Neural crest cell (in vitro differentiated cells): ENCODE data around the gene CASQ2. TPM values are rescaled to one million over a fixed set of nuclear protein-coding genes. Genes with fewer than 3 reads are reported as not detected.

Experiments used
- DNase-seq: peaks from one replicate; pipeline ENCODE4 v3.0.0; 2021; ENCODE audit warnings: low read depth, mixed read lengths, low spot score
- H3K27ac Mint-ChIP-seq: one replicate; pipeline ENCODE4 v1.8.0; 2021; ENCODE audit warnings: mild to moderate bottlenecking, mixed read lengths; ENCODE audit not compliant: unreplicated experiment
- H3K27me3 Mint-ChIP-seq: 2 replicates; pipeline ENCODE4 v1.8.0; 2021; ENCODE audit warnings: low read depth, mild to moderate bottlenecking, mixed read lengths
- H3K36me3 Mint-ChIP-seq: 2 replicates; pipeline ENCODE4 v1.8.0; 2021; ENCODE audit warnings: low read depth, mild to moderate bottlenecking, mixed read lengths
- H3K4me1 Mint-ChIP-seq: 2 replicates; pipeline ENCODE4 v1.8.0; 2021; ENCODE audit warnings: mixed read lengths
- H3K4me3 Mint-ChIP-seq: one replicate; pipeline ENCODE4 v1.8.0; 2021; ENCODE audit warnings: mild to moderate bottlenecking, mixed read lengths
- H3K9me3 Mint-ChIP-seq: 2 replicates; pipeline ENCODE4 v1.8.0; 2021; ENCODE audit warnings: mixed read lengths
- total RNA-seq: library from RNA; stranded (reverse); gene quantifications from 2 replicates; pipeline ENCODE4 v1.2.1, GENCODE V29; 2021
- TF ChIP-seq, protein P1 (sequence below): fragments of 200-600 bp; sonication (generic); conservative IDR thresholded peaks from 2 replicates; pipeline ENCODE4 v1.5.0; 2021; ENCODE audit warnings: antibody characterized with exemption, mild to moderate bottlenecking

Gene CASQ2
- total RNA-seq, 1 donor from 2014 or later = 0.12 TPM

DNA sequence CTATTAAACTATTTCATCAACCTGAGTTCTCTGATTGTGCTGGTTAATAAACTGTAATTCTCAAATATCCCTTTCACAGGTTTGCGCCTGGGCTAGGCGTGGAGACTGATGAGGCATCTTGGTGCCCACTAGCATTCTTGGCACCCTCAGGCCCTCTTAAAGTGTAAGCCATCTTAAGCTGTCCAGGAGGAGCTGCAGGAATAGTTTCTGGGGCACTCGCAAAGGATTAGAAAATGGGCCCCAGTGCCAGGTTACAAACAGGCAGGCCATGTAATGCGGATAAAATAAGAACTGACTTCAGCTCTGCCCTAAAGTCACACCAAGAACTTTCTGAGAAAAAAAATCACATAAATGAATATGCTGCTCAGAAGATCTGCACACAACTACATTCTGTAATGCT lies 1.1 kb downstream of the CASQ2 start:
- H3K4me1 Mint-ChIP-seq = peaks cover 18% of the 10 kb centered on the region
- H3K36me3 Mint-ChIP-seq = no peaks in the 10 kb centered on the region
- H3K4me3 Mint-ChIP-seq = no peak overlapping the region

DNA sequence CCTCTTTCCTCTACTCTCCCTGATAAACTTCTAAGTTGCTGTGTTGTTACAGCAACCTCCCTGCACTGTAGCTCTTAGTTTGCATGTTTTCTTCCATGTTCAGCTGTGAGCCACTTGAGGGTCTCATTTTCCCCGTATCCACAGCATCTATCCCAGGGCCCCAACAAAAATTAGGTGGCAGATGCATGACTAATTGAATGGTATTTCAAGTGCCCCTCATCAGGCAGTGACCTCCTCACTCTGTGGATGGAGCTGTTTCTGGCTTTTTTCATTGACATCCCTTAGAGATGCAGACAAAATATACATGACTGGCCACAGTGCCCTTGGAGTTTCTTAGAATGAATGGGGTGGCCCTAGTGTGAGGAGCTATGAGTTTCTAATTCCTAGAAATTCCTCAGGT lies 3.4 kb downstream of the CASQ2 start:
- DNase-seq = no peak
- Mint-ChIP-seq H3K27me3 (peaks cover 2% of the 10 kb centered on the region), H3K4me3 (no peak overlapping the region), H3K4me1 (peaks cover 2% of the 10 kb centered on the region), H3K36me3 (no peaks in the 10 kb centered on the region), H3K27ac (no peak overlapping the region), H3K9me3 (no peaks in the 10 kb centered on the region)
- TF ChIP-seq, protein P1, sequence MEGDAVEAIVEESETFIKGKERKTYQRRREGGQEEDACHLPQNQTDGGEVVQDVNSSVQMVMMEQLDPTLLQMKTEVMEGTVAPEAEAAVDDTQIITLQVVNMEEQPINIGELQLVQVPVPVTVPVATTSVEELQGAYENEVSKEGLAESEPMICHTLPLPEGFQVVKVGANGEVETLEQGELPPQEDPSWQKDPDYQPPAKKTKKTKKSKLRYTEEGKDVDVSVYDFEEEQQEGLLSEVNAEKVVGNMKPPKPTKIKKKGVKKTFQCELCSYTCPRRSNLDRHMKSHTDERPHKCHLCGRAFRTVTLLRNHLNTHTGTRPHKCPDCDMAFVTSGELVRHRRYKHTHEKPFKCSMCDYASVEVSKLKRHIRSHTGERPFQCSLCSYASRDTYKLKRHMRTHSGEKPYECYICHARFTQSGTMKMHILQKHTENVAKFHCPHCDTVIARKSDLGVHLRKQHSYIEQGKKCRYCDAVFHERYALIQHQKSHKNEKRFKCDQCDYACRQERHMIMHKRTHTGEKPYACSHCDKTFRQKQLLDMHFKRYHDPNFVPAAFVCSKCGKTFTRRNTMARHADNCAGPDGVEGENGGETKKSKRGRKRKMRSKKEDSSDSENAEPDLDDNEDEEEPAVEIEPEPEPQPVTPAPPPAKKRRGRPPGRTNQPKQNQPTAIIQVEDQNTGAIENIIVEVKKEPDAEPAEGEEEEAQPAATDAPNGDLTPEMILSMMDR = no peak

More for the DNA sequence above, 1.1 kb downstream of the CASQ2 start:
- no peak for DNase-seq
- TF ChIP-seq, protein P1 = no peak
- no peak overlapping the region for H3K27ac Mint-ChIP-seq
- H3K9me3 Mint-ChIP-seq = no peaks in the 10 kb centered on the region
- peaks cover 2% of the 10 kb centered on the region for H3K27me3 Mint-ChIP-seq

DNA sequence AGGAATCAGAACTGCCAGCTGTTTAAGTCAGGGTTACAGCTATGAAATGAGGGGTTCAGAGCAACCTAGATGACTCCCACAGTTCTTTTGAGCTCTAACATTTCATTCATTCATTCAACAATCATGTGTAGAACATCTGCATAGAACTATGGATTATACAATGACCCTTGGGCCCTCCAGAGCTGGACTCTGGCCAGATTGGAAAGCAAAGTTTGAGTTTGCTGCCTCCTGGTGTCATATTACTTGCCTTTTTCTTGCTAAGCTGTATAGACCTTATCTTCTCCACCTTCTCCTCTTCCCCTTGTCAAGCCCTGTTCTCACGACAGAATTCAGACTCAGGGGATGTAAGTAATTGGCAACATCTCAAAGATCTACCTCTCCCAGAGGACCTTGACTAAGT lies 4.0 kb downstream of the CASQ2 start:
- DNase-seq = peak; percentile 19
- Mint-ChIP-seq H3K4me1 (no peaks in the 10 kb centered on the region), H3K9me3 (no peaks in the 10 kb centered on the region), H3K27me3 (peaks cover 2% of the 10 kb centered on the region), H3K36me3 (no peaks in the 10 kb centered on the region), H3K27ac (no peak overlapping the region), H3K4me3 (no peak overlapping the region)
- TF ChIP-seq, protein P1 = peak; percentile 73

DNA sequence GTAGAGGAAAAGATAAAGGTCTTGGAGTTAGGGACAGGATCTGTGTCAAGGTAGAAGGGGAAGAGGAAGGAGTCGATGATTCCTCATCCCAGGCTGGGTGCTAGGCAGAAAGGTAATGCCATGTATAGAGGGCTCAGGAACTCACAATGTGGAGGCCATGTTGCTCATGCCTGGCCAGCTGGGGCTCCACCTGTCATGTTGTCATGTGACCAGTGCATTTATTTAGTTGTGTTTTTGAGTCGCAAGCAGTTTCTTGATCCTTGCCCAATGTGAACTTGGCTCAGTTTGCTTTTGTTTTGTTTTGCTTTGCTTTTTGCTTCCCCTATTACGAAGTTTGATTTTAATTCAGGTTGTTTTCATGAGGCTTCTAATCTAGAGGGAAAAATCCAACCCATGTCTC lies 5.7 kb downstream of the CASQ2 start:
- H3K4me1 Mint-ChIP-seq = no peaks in the 10 kb centered on the region
- H3K36me3 Mint-ChIP-seq = no peaks in the 10 kb centered on the region
- H3K27ac Mint-ChIP-seq = no peak overlapping the region
- peaks cover 3% of the 10 kb centered on the region for H3K9me3 Mint-ChIP-seq
- DNase-seq = no peak
- H3K27me3 Mint-ChIP-seq = peaks cover 2% of the 10 kb centered on the region
- TF ChIP-seq, protein P1 = no peak
- no peak overlapping the region for H3K4me3 Mint-ChIP-seq

DNA sequence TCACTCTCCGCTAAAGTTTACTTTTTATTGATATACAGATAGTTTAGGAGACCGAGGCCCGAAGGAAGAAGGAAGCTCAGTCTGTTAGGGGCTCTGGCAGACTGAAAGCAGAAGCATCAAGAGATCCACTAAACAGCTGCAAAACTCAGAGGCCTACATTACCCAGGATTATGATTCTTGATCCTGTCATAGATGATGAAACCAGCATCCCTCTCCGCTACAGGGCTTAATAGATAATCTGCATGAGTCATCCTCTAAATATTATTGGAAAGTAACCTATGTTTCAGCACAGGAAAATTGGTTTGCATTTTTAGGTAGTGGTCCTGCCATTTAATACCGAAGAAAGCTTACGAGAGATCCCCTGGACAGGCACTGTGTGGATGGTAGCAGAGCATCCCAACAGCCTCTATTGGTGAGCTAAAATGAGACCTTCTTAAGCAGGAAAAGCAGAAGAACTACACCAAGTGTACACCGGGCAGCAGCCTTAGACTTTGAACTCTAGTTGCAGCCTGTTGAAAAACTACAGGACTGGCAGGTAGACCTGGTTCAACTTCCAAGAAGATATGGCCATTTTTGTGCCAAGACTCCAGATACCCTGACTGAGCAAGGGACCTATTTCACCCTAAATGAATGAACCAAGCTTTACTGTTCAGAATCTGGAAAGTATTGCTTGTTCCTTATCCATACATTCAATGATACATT lies 6.8 kb downstream of the CASQ2 start:
- Mint-ChIP-seq H3K4me3 (no peak overlapping the region), H3K27ac (no peak overlapping the region)
- TF ChIP-seq, protein P1 = no peak

More for the DNA sequence above, 6.8 kb downstream of the CASQ2 start:
- Mint-ChIP-seq H3K36me3 (no peaks in the 10 kb centered on the region), H3K9me3 (peaks cover 3% of the 10 kb centered on the region), H3K4me1 (no peaks in the 10 kb centered on the region), H3K27me3 (peaks cover 2% of the 10 kb centered on the region)
- DNase-seq = no peak
